MCF 10A (cell line): ENCODE data around the gene SERPINC1. TPM values are rescaled to one million over a fixed set of nuclear protein-coding genes. Genes with fewer than 3 reads are reported as not detected.

ENCODE experiments used
- BruUV-seq: library from RNA; stranded (reverse); fragments of 400-500 nt; replicated peaks from 2 replicates; lab custom pipeline; 2021; lab: Mats Ljungman, UMichigan
- CTCF ChIA-PET: fragments of 300-600 bp; sonication (Branson Sonifier 250); formaldehyde crosslinking; extraction: SDS; loops from one replicate; lab custom pipeline; 2021; ENCODE audit warnings: antibody characterized with exemption, inconsistent platforms; lab: Yijun Ruan, JAX
- POLR2A ChIA-PET: fragments of 300-600, 350-650 bp; sonication (Branson Sonifier 250); formaldehyde crosslinking; extraction: SDS; loops from one replicate; lab custom pipeline; 2020; ENCODE audit warnings: antibody characterized with exemption, inconsistent platforms; lab: Yijun Ruan, JAX
- DNase-seq: peaks from one replicate; pipeline ENCODE4 v3.0.0-alpha.2; 2018; ENCODE audit not compliant: unreplicated experiment
- H3K27ac Mint-ChIP-seq: one replicate; pipeline ENCODE4 v1.8.0; 2022; ENCODE audit warnings: mild to moderate bottlenecking, low read depth, mixed read lengths; ENCODE audit not compliant: unreplicated experiment
- H3K27me3 Mint-ChIP-seq: one replicate; pipeline ENCODE4 v1.8.0; 2022; ENCODE audit warnings: mixed read lengths; ENCODE audit not compliant: insufficient read depth, unreplicated experiment
- H3K36me3 Mint-ChIP-seq: one replicate; pipeline ENCODE4 v1.8.0; 2022; ENCODE audit warnings: mild to moderate bottlenecking, moderate library complexity, mixed read lengths; ENCODE audit not compliant: insufficient read depth, unreplicated experiment
- H3K4me1 Mint-ChIP-seq: one replicate; pipeline ENCODE4 v1.8.0; 2022; ENCODE audit warnings: mixed read lengths; ENCODE audit not compliant: insufficient read depth, unreplicated experiment
- H3K4me3 Mint-ChIP-seq: one replicate; pipeline ENCODE4 v1.8.0; 2022; ENCODE audit warnings: mild to moderate bottlenecking, moderate library complexity, mixed read lengths; ENCODE audit not compliant: unreplicated experiment
- H3K9me3 Mint-ChIP-seq: one replicate; pipeline ENCODE4 v1.8.0; 2022; ENCODE audit warnings: mixed read lengths; ENCODE audit not compliant: unreplicated experiment
- intact Hi-C: fragments of 100-400 bp; cut with micrococcal nuclease; formaldehyde crosslinking; loops from 2 replicates; pipeline ENCODE4 v1.14.1; 2022
- total RNA-seq: library from RNA; stranded (reverse); gene quantifications from 2 replicates; pipeline ENCODE4 v1.2.3, GENCODE V29; 2022
- TF ChIP-seq, protein P1 (sequence below): fragments of 200-600 bp; IDR thresholded peaks from one replicate; pipeline ENCODE4 v1.8.0; 2022; ENCODE audit warnings: antibody characterized with exemption, mild to moderate bottlenecking; ENCODE audit not compliant: unreplicated experiment

The SERPINC1 gene
- total RNA-seq, 1 experiment from 2014 or later: not detected

DNA sequence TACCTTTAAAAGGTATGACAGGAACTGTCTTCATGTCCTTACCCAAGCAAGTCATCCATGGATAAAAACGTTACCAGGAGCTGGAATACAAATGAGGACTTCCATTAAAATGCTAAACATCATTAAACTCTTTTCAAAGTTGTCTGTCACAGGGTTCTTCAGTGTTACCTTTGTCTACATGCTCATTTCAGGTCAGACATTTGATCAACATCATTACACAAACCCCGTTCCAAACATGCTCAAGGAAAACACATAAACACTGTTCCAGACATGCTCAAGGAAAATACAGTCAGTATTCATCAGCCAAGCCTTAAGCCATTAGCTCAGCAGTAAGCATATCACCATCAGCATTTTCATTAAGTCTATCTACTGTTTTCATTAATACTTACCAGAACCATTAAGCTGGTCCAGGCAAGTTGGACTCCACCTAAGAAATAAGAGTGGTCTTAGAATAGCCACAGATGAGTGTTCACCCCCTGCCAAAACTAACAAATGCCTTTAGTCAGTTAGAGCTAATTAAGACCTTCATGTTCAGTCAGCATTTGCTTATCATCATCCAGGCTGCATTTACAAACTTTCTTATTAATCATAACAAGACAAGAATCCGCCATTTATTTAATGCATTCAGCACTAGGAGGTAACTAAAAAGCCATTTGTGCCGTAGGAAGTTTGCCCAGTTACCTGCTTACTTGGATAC lies 51.5 kb downstream of the SERPINC1 start:
- Mint-ChIP-seq H3K27me3 (no peaks in the 10 kb centered on the region), H3K36me3 (peaks cover 79% of the 10 kb centered on the region), H3K27ac (peak overlapping the region; percentile 96), H3K4me3 (peak overlapping the region; percentile 94), H3K9me3 (no peaks in the 10 kb centered on the region), H3K4me1 (peaks cover 45% of the 10 kb centered on the region)
- DNase-seq: peak; percentile 30
- no TSS peak for BruUV-seq
- CTCF ChIA-PET: interaction anchor here (0.6 to 3.2 kb wide), 10 partner anchors 14 to 1331 kb away, joined by 3 to 9 read pairs (median 4); no protein-coding TSS in a partner anchor
- POLR2A ChIA-PET: interaction anchor here (0.6 to 7.7 kb wide), 20 partner anchors 9 to 1276 kb away, joined by 3 to 118 read pairs (median 7); partner anchors contain the start of genes CENPL, DARS2, KLHL20 and PRDX6
- intact Hi-C loops: loop anchor here (5.0 kb wide), 3 partner anchors 82 to 352 kb away; partner anchors contain the start of gene RABGAP1L
- TF ChIP-seq, protein P1, sequence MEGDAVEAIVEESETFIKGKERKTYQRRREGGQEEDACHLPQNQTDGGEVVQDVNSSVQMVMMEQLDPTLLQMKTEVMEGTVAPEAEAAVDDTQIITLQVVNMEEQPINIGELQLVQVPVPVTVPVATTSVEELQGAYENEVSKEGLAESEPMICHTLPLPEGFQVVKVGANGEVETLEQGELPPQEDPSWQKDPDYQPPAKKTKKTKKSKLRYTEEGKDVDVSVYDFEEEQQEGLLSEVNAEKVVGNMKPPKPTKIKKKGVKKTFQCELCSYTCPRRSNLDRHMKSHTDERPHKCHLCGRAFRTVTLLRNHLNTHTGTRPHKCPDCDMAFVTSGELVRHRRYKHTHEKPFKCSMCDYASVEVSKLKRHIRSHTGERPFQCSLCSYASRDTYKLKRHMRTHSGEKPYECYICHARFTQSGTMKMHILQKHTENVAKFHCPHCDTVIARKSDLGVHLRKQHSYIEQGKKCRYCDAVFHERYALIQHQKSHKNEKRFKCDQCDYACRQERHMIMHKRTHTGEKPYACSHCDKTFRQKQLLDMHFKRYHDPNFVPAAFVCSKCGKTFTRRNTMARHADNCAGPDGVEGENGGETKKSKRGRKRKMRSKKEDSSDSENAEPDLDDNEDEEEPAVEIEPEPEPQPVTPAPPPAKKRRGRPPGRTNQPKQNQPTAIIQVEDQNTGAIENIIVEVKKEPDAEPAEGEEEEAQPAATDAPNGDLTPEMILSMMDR: no peak

DNA sequence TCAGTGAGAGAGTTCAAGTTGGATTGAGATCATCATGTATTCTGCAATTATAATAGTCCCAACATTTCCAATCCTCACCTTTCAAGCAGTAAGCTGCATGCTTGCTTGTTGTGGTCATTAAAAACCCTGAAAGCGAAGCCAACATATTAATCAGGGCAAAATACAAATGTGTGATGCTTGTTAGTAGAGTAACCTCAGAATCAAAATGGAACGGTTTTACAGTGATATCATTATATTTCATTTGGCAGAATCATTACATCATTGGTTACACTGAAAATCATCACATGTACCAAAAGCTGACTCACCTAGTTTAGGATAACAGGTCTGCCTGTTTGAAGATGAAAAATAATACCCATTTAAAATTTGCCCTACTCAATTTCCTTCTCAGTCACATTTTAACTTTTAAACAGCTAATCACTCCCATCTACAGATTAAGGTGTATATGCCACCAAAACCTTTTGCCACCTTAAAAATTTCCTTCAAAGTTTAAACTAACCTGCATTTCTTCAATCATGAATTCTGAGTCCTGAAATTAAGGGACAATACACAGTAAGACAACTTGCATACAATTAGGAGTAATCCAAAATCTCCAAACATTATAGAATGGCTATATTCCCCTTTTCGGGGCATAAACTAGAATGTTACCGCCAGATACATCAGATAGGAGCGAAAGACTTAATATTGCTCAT lies 52.8 kb downstream of the SERPINC1 start:
- intact Hi-C loops: no loop called here
- no peaks in the 10 kb centered on the region for H3K27me3 Mint-ChIP-seq
- peaks cover 34% of the 10 kb centered on the region for H3K4me1 Mint-ChIP-seq
- peaks cover 85% of the 10 kb centered on the region for H3K36me3 Mint-ChIP-seq
- no TSS peak for BruUV-seq
- TF ChIP-seq, protein P1: no peak
- POLR2A ChIA-PET: interaction anchor here (0.7 to 7.7 kb wide), 13 partner anchors 8 to 387 kb away, joined by 3 to 118 read pairs (median 7); partner anchors contain the start of genes CENPL, DARS2, KLHL20 and PRDX6
- no peaks in the 10 kb centered on the region for H3K9me3 Mint-ChIP-seq
- CTCF ChIA-PET: interaction anchor here (1.0 to 3.2 kb wide), 6 partner anchors 13 to 445 kb away, joined by 3 to 9 read pairs (median 4); no protein-coding TSS in a partner anchor
- H3K27ac Mint-ChIP-seq: peak overlapping the region; percentile 96
- H3K4me3 Mint-ChIP-seq: peak overlapping the region; percentile 94
- DNase-seq: peak; percentile 37

DNA sequence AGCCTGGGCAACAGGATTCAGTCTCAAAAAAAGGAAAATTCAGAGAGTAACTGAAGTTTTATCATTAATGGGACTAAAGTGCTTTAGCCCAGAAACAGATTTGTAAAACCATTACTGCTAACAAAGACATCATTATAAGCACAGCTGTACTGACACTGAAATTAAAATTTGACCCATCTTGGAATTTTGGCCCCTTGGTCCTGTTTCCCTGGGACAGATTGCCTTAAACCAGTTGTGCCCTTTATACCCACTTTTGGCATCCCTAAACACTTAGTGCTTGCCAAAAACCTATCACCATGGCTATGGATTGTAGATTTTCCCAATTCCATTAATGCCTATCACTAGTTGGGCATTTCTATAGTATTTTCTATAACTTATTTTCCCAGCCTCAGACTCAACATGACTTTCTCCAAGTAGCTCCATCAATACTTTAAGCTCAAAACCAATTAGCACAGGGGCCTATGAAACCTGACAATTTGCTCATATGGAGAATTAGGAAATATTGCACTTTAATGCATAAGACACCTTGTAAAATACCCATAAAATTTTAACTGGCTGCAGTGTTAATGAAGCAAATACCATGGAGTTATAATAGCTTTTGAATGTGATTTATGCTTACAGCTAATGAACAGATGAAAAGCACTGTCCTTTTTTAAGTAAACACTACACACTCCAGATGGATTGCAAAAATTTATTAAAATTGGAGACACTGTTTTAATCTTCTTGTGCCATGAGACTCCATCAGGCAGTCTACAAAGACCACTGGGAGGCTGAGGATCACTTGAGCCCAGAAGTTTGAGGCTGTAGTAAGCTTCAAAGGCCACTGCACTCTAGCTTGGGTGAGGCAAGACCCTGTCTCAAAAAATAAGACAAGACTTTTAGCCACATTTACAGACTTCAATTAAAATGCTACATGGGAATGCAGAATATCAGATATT lies 53.6 kb downstream of the SERPINC1 start:
- Mint-ChIP-seq H3K36me3 (peaks cover 94% of the 10 kb centered on the region), H3K9me3 (no peaks in the 10 kb centered on the region), H3K4me3 (peak overlapping the region; percentile 94), H3K27me3 (no peaks in the 10 kb centered on the region), H3K27ac (peak overlapping the region; percentile 96), H3K4me1 (peaks cover 34% of the 10 kb centered on the region)
- DNase-seq: peak; percentile 28
- intact Hi-C loops: no loop called here
- BruUV-seq: no TSS peak
- CTCF ChIA-PET: interaction anchor here (0.7 to 3.2 kb wide), 8 partner anchors 12 to 444 kb away, joined by 3 to 9 read pairs (median 4); no protein-coding TSS in a partner anchor
- TF ChIP-seq, protein P1: no peak
- POLR2A ChIA-PET: interaction anchor here (0.7 to 7.7 kb wide), 10 partner anchors 9 to 1127 kb away, joined by 3 to 118 read pairs (median 6); partner anchors contain the start of genes CENPL, DARS2, PRDX6 and RABGAP1L
